Kidney (tissue), 14 donors: ENCODE data around the gene KRTAP2-3. TPM values are rescaled to one million over a fixed set of nuclear protein-coding genes. Genes with fewer than 3 reads are reported as not detected.

Experiments
- DNase-seq, 5 donors: peaks; one replicate each; pipeline ENCODE4 v3.0.0-alpha.2; 2013 to 2020
- FAIRE-seq: peaks from 2 replicates; lab custom pipeline; 2012; peaks lifted over from hg19 to GRCh38; lab: Jason Lieb, UNC
- H3K27ac ChIP-seq, 2 donors: one replicate each; pipeline ENCODE4 v1.7.0; 2013; ENCODE audit warnings: low read depth in 2 of 2, low read length in 2 of 2, inconsistent platforms in 1 of 2
- H3K27me3 ChIP-seq: one replicate; pipeline ENCODE4 v1.7.1; 2013; ENCODE audit warnings: low read length, inconsistent platforms; ENCODE audit not compliant: control insufficient read depth, insufficient read depth
- H3K36me3 ChIP-seq, 3 donors: one replicate each; pipeline versions ENCODE4 v1.7.0 to v1.7.1; 2013; ENCODE audit warnings: low read length in 3 of 3, control low read depth in 1 of 3, inconsistent platforms in 1 of 3; ENCODE audit not compliant: insufficient read depth in 3 of 3, control insufficient read depth in 2 of 3
- H3K4me1 ChIP-seq, 3 donors: one replicate each; pipeline versions ENCODE4 v1.7.0 to v1.7.1; 2013; ENCODE audit warnings: low read length in 3 of 3, inconsistent platforms in 1 of 3, low read depth in 1 of 3; ENCODE audit not compliant: control insufficient read depth in 2 of 3, insufficient read depth in 2 of 3
- H3K4me3 ChIP-seq, 3 donors: one replicate each; pipeline versions ENCODE4 v1.7.0 to v1.8.1; 2013; ENCODE audit warnings: low read length in 3 of 3, control low read depth in 1 of 3, inconsistent platforms in 1 of 3
- H3K9ac ChIP-seq, 3 donors: one replicate each; pipeline versions ENCODE4 v1.7.0 to v1.7.1; 2013; ENCODE audit warnings: low read length in 3 of 3, control low read depth in 1 of 3, inconsistent platforms in 1 of 3
- H3K9me3 ChIP-seq, 3 donors: one replicate each; pipeline versions ENCODE4 v1.7.0 to v1.7.1; 2013; ENCODE audit warnings: low read length in 3 of 3, control low read depth in 1 of 3, inconsistent platforms in 1 of 3; ENCODE audit not compliant: control insufficient read depth in 2 of 3, insufficient read depth in 1 of 3
- intact Hi-C: fragments of 100-400 bp; cut with DNase I; formaldehyde crosslinking; loops from one replicate; pipeline ENCODE4 v1.11.1; 2022
- polyA plus RNA-seq: library from polyadenylated mRNA; stranded (reverse); fragments of 350-450 nt; fragmentation: Illumina TruSeq; extraction: RNeasy Lipid Tissue Mini Kit (QIAGEN cat#74804); gene quantifications from one replicate; pipeline ENCODE4 v1.2.3, GENCODE V29; 2014; ENCODE audit warnings: low read depth, low replicate concordance; ENCODE audit not compliant: insufficient read depth
- total RNA-seq: library from RNA; stranded (reverse); fragmentation: NEBNext Ultra II Directional; extraction: Animal tissue kit (Norgen Biotek cat#: 25700); gene quantifications from one replicate; pipeline ENCODE4 v1.2.1, GENCODE V29; 2021
- TF ChIP-seq, protein P1 (sequence below): IDR thresholded peaks from 3 replicates; pipeline ENCODE4 v1.5.1; 2012; ENCODE audit warnings: mild to moderate bottlenecking, moderate library complexity, borderline replicate concordance; ENCODE audit not compliant: insufficient read depth; ENCODE audit errors: extremely low read depth
- donor health status: control.
- donor health status: control.
- donor health status: control.
- donor health status: control.
- donor health status: control.
- donor health status: DM: yes; HTN: yes; CAD: no.
- donor health status: Normal renal cell carcinoma (clear cell type).

Gene KRTAP2-3
- total and polyA plus RNA-seq, 2 donors from 2014 or later: 0.28 TPM; not detected in 1

DNA sequence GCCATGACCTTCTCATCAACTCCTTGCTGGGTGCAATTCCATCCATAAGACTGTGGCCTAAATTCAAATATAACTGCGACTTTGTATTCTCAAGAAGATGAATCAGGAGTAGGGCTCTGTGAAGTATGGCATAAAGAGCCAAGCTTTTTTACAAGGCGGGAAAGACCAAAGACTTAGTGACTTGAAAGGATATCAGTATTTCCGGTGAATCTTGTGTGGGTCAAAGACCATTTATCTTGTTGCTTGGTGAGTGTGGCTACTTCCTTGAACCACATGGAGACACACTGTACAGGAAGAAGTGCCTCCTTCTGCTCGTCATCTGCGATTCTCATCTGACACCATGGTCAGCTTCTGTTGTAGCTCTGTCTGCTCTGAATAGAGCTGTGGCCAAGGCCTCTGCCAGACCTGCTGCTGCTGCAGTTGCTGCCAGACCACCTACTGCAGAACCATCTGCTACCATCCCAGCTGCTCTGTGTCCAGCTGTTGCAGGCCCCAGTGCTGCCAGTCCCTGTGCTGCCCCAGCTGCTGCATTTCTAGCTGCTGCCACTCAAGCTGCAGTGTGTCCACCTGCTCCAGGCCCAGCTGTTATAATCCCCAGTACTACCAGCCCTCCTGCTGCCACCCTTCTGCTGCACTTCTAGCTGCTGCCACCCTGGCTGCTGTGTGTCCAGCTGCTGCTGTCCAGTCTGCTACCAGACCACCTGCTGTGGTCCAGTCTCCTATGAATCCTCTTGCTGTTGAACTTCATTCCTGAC is 11.9 kb upstream of the KRTAP2-3 start:
- no peaks in the 10 kb centered on the region for H3K27me3 ChIP-seq
- H3K9ac ChIP-seq: no peak overlapping the region
- H3K4me1 ChIP-seq: no peaks in the 10 kb centered on the region
- no peak overlapping the region for H3K27ac ChIP-seq
- TF ChIP-seq, protein P1, sequence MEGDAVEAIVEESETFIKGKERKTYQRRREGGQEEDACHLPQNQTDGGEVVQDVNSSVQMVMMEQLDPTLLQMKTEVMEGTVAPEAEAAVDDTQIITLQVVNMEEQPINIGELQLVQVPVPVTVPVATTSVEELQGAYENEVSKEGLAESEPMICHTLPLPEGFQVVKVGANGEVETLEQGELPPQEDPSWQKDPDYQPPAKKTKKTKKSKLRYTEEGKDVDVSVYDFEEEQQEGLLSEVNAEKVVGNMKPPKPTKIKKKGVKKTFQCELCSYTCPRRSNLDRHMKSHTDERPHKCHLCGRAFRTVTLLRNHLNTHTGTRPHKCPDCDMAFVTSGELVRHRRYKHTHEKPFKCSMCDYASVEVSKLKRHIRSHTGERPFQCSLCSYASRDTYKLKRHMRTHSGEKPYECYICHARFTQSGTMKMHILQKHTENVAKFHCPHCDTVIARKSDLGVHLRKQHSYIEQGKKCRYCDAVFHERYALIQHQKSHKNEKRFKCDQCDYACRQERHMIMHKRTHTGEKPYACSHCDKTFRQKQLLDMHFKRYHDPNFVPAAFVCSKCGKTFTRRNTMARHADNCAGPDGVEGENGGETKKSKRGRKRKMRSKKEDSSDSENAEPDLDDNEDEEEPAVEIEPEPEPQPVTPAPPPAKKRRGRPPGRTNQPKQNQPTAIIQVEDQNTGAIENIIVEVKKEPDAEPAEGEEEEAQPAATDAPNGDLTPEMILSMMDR: no peak
- no peaks in the 10 kb centered on the region for H3K36me3 ChIP-seq
- no peak for FAIRE-seq
- H3K9me3 ChIP-seq: no peaks in the 10 kb centered on the region
- intact Hi-C loops: no loop called here
- H3K4me3 ChIP-seq: no peak overlapping the region
- peak in 1 of 5 donors; percentile 8 for DNase-seq

DNA sequence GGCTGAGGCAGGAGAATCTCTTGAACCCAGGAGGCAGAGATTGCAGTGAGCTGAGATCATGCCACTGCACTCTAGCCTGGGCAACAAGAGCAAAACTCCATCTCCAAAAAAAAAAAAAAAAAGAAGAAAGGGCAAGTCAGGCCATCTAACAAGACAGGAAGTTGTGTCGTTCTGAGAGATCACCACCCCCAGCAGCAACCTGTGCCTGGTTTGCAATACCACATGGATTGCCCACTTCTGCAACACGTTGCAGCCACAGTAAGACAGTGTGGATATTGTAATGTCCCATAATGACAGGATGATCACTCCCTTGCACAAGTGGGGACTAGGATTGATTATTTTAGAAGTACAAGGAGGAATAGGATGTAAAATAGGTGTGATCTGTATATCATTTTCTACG is 9.1 kb upstream of the KRTAP2-3 start:
- DNase-seq (no peak), FAIRE-seq (no peak)
- no peaks in the 10 kb centered on the region for H3K36me3 ChIP-seq
- TF ChIP-seq, protein P1: no peak
- no peaks in the 10 kb centered on the region for H3K27me3 ChIP-seq
- H3K9me3 ChIP-seq: no peaks in the 10 kb centered on the region
- no peaks in the 10 kb centered on the region for H3K4me1 ChIP-seq
- no peak overlapping the region for H3K4me3 ChIP-seq
- intact Hi-C loops: no loop called here
- H3K9ac ChIP-seq: no peak overlapping the region
- H3K27ac ChIP-seq: no peak overlapping the region

DNA sequence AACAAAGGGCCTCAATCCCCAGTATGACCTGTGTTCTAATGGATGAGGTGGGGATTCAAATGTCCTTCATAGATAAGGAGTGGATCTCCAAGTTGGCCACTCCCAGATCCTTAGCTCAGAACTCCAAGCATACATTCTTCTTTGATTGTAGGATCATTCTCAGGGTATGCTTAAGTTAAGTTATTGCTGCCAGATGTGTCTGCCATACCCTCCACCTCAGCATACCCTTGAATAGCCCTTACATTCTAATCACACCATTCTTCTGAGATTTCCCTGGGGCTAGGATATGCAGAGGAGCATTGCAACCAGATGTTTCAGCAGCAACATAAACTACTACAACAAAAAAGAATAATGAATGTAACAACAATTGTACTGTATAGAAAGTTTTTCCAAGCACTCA is 7.4 kb upstream of the KRTAP2-3 start:
- no peak overlapping the region for H3K9ac ChIP-seq
- DNase-seq: no peak
- intact Hi-C loops: no loop called here
- no peaks in the 10 kb centered on the region for H3K4me1 ChIP-seq
- no peaks in the 10 kb centered on the region for H3K27me3 ChIP-seq
- H3K36me3 ChIP-seq: no peaks in the 10 kb centered on the region
- TF ChIP-seq, protein P1: no peak
- H3K4me3 ChIP-seq: no peak overlapping the region
- H3K9me3 ChIP-seq: no peaks in the 10 kb centered on the region
- no peak for FAIRE-seq
- H3K27ac ChIP-seq: no peak overlapping the region
